Peyer's patch (tissue), 4 donors: Measurements from ENCODE around the gene MTARC2.

ENCODE experiments used
- CTCF ChIP-seq, 6 experiments: fragments of 450-650 bp in 4 of 6; fragments of 200-600 bp in 2 of 6; sonication (generic) in 1 of 6; IDR thresholded peaks; one replicate each; pipeline ENCODE4 v1.5.1; 2017 to 2019; ENCODE audit warnings: antibody characterized with exemption in 6 of 6, mild to moderate bottlenecking in 3 of 6, moderate library complexity in 1 of 6
- POLR2A ChIP-seq, 2 donors: fragments of 450-650 bp; IDR thresholded peaks; one replicate each; pipeline ENCODE4 v1.5.1; 2017; ENCODE audit warnings: antibody characterized with exemption in 2 of 2, mild to moderate bottlenecking in 2 of 2, moderate library complexity in 2 of 2

DNA sequence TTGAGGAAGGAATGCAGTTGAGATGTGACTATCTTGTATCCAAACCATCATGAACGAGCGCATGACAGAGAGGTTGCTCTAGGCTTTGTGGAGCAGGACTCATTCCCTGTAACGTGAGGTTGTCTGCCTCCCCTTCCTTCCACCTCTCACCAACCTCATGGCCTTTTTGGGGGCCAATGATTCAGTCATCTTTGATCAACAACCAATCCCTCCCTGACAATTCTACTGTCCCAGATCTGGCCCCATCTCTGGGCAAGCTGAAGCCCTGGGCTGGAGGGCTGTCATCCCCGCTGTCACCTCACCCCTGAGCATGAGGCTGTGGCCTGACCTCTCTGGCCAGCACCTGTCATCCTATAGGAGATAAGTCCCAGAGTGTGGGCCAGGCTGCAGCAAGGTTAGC, 58.3 kb downstream of the MTARC2 start:
- no peak for TF ChIP-seq POLR2A (IDR thresholded peaks at IDR 0.05)
- no peak for TF ChIP-seq CTCF (IDR thresholded peaks at IDR 0.05)
